ENCODE results near the gene TMEM19. TPM values are rescaled to one million over a fixed set of nuclear protein-coding genes. Genes with fewer than 3 reads are reported as not detected.

The TMEM19 gene
- total and polyA plus RNA-seq, 2 of the 8 experiments (the other 6 are each of a cell fraction or from before 2014, with no cell fraction given): 12.6 to 19.1 TPM

DNA sequence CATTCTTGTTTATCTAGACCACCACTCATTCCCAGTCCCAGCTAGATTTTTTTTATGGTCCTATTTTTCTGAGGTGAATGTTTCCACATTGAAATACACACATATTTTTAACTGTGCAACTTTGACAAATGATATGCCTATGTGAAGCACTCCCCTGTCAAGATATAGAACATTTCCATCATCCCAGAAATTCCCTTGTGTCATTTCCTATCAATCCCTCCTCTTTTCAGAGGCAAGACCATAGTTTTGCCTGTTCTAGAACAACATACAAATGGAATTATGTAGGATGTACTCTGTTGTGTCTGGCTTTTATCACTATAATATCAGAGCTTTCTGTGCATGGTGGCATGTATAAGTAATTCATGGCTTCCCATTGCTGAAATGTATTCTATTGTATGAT, 32.7 kb downstream of the TMEM19 start:
- H4K91ac ChIP-seq (replicated peaks; ENCODE audit: insufficient read length, low read length): no peak overlapping the region
- H3K27ac ChIP-seq (ENCODE audit: low read depth, low read length): no peak overlapping the region
- no peak overlapping the region for H3K18ac ChIP-seq (ENCODE audit: extremely low read depth, low read length)
- H2BK20ac ChIP-seq (ENCODE audit: low read length): no peak overlapping the region
- no peak overlapping the region for H2BK15ac ChIP-seq (ENCODE audit: low read length)
- H3K4me2 ChIP-seq (ENCODE audit: insufficient read depth in 1 of 2, low read depth in 2 of 2, low read length in 2 of 2): no peak overlapping the region
- DNase-seq (ENCODE audit: low read depth in 1 of 2, low spot score in 2 of 2) (no peak), FAIRE-seq (no peak)
- H3K9ac ChIP-seq (replicated peaks in 1 of 4; ENCODE audit: extremely low read depth in 1 of 4, low read depth in 3 of 4, low read length in 3 of 4): no peak overlapping the region
- no peak overlapping the region for H3K23ac ChIP-seq (ENCODE audit: insufficient read length)
- no peak overlapping the region for H3K14ac ChIP-seq (ENCODE audit: insufficient read length)
- H3K36me3 ChIP-seq (ENCODE audit: control insufficient read depth in 2 of 4, insufficient read depth in 4 of 4, low read length in 3 of 4): no peaks in the 10 kb centered on the region
- H3K23me2 ChIP-seq (ENCODE audit: low read depth, low read length): no peaks in the 10 kb centered on the region
- H3K9me3 ChIP-seq (ENCODE audit: insufficient read depth in 2 of 2, low read depth in 1 of 2, low read length in 1 of 2): 0 out of 4 replicates have a peak, but pooled peaks cover 0 to 4% of the 10 kb centered on the region in 2 experiments
- H4K5ac ChIP-seq (ENCODE audit: insufficient read length, low read depth, low read length): no peak overlapping the region
- CTCF ChIA-PET (ENCODE audit: partially characterized antibody): interaction anchor here (1.4 to 3.0 kb wide), 2 partner anchors 13 to 29 kb away, joined by 3 to 12 read pairs; no protein-coding TSS in a partner anchor
- H3K4ac ChIP-seq (replicated peaks; ENCODE audit: insufficient read length, low read depth, low read length): no peak overlapping the region
- H3K79me1 ChIP-seq (ENCODE audit: low read depth, low read length): no peaks in the 10 kb centered on the region
- H2BK120ac ChIP-seq (replicated peaks; ENCODE audit: low read depth, low read length): no peak overlapping the region
- no peak overlapping the region for H4K8ac ChIP-seq (ENCODE audit: extremely low read depth, insufficient read depth, low read length)
- H2AK5ac ChIP-seq (ENCODE audit: low read depth, low read length): no peak overlapping the region
- no peaks in the 10 kb centered on the region for H3K4me1 ChIP-seq (replicated peaks in 1 of 4; ENCODE audit: control insufficient read depth in 3 of 4, insufficient read depth in 4 of 4, low read length in 3 of 4)
- TF ChIP-seq EZH2 (IDR thresholded peaks at IDR 0.05; ENCODE audit: low read depth, low read length, severe bottlenecking): no peak
- TF ChIP-seq NANOG (IDR thresholded peaks at IDR 0.05; ENCODE audit: insufficient read depth, low read depth, low read length, poor library complexity, severe bottlenecking): no peak
- TF ChIP-seq JUND (IDR thresholded peaks at IDR 0.05; ENCODE audit: low read length): no peak
- no peak for TF ChIP-seq SIX5 (IDR thresholded peaks at IDR 0.05; ENCODE audit: low read depth, low read length)
- no peak for TF ChIP-seq CHD1 (IDR thresholded peaks at IDR 0.05; ENCODE audit: low read depth, low read length)
- no peak for TF ChIP-seq SUZ12 (IDR thresholded peaks at IDR 0.05; ENCODE audit: low read length)
- no peak for TF ChIP-seq NRF1 (IDR thresholded peaks at IDR 0.05; ENCODE audit: low read depth, low read length)
- no peak for TF ChIP-seq CBX8 (IDR thresholded peaks at IDR 0.05; ENCODE audit: borderline replicate concordance, low read depth, low read length)
- no peak for TF ChIP-seq RNF2 (IDR thresholded peaks at IDR 0.05; ENCODE audit: borderline replicate concordance, low read depth, low read length, missing control alignments, poor library complexity, severe bottlenecking)
- TF ChIP-seq SIRT6 (IDR thresholded peaks at IDR 0.05; ENCODE audit: low read length): no peak
- no peak for TF ChIP-seq RBBP5 (IDR thresholded peaks at IDR 0.05; ENCODE audit: borderline replicate concordance, low read depth, low read length)
- TF ChIP-seq SP4 (IDR thresholded peaks at IDR 0.05; ENCODE audit: low read length): no peak
- no peak for TF ChIP-seq KDM1A (IDR thresholded peaks at IDR 0.05; ENCODE audit: borderline replicate concordance, low read length)
- TF ChIP-seq POLR2AphosphoS5 (IDR thresholded peaks at IDR 0.05; ENCODE audit: low read depth, low read length): no peak
- TF ChIP-seq, protein P1, sequence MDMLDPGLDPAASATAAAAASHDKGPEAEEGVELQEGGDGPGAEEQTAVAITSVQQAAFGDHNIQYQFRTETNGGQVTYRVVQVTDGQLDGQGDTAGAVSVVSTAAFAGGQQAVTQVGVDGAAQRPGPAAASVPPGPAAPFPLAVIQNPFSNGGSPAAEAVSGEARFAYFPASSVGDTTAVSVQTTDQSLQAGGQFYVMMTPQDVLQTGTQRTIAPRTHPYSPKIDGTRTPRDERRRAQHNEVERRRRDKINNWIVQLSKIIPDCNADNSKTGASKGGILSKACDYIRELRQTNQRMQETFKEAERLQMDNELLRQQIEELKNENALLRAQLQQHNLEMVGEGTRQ (IDR thresholded peaks at IDR 0.05; ENCODE audit: low read length): no peak
- no peak overlapping the region for H3K56ac ChIP-seq (replicated peaks; ENCODE audit: insufficient read length, low read depth, low read length)
- H3K4me3 ChIP-seq (ENCODE audit: extremely low read depth in 1 of 4, insufficient read depth in 2 of 4, low read depth in 3 of 4, low read length in 4 of 4): no peak overlapping the region
- POLR2A ChIA-PET (ENCODE audit: partially characterized antibody): interaction anchor here (1.9 kb wide), 1 partner anchor 11 kb away, joined by 6 read pairs; no protein-coding TSS in a partner anchor
- H2BK5ac ChIP-seq (ENCODE audit: low read depth, low read length): no peak overlapping the region
- H3K79me2 ChIP-seq (ENCODE audit: control insufficient read depth in 1 of 2, insufficient read depth in 2 of 2, low read length in 2 of 2): no peaks in the 10 kb centered on the region
- H4K20me1 ChIP-seq (replicated peaks in 1 of 2; ENCODE audit: control insufficient read depth in 1 of 2, insufficient read depth in 2 of 2, low read length in 2 of 2): no peaks in the 10 kb centered on the region
- no peak overlapping the region for H2BK12ac ChIP-seq (ENCODE audit: low read depth, low read length)
- no peak overlapping the region for H2AFZ ChIP-seq (ENCODE audit: low read length)
- no peaks in the 10 kb centered on the region for H3K27me3 ChIP-seq (replicated peaks in 1 of 4; ENCODE audit: control insufficient read depth in 3 of 4, extremely low read depth in 1 of 4, insufficient read depth in 3 of 4, low read length in 3 of 4)

All from H1 (cell line).